H1 (cell line): ENCODE measurements around the gene CTSW. TPM values are rescaled to one million over a fixed set of nuclear protein-coding genes. Genes with fewer than 3 reads are reported as not detected.

ENCODE experiments used
- CTCF ChIA-PET: fragments of 300-600 bp; sonication (Branson Sonifier 250); formaldehyde crosslinking; loops from one replicate; lab custom pipeline; 2021; ENCODE audit not compliant: partially characterized antibody; lab: Charles Lee
- POLR2A ChIA-PET: fragments of 300-600 bp; sonication (Branson Sonifier 250); formaldehyde crosslinking; loops from one replicate; lab custom pipeline; 2021; ENCODE audit warnings: inconsistent platforms; ENCODE audit not compliant: partially characterized antibody; lab: Charles Lee
- DNase-seq, 2 experiments: peaks; one replicate each; pipeline versions ENCODE4 v3.0.0 to v3.0.0-alpha.2; 2010 to 2022; ENCODE audit warnings: low spot score in 2 of 2, low read depth in 1 of 2, mixed read lengths in 1 of 2
- FAIRE-seq: peaks from 2 replicates; lab custom pipeline; 2011; peaks lifted over from hg19 to GRCh38; lab: Jason Lieb, UNC
- H2AFZ ChIP-seq: 2 replicates; pipeline ENCODE4 v1.8.1; 2012; ENCODE audit warnings: low read length, inconsistent platforms
- H2AK5ac ChIP-seq: 2 replicates; pipeline ENCODE4 v1.6.1; 2013; ENCODE audit warnings: low read depth, low read length
- H2BK120ac ChIP-seq: replicated peaks from 2 replicates; pipeline ENCODE3; 2013; ENCODE audit warnings: low read depth, low read length, inconsistent platforms
- H2BK12ac ChIP-seq: 2 replicates; pipeline ENCODE4 v1.6.1; 2013; ENCODE audit warnings: low read depth, low read length
- H2BK15ac ChIP-seq: 2 replicates; pipeline ENCODE4 v1.6.1; 2013; ENCODE audit warnings: low read length
- H2BK20ac ChIP-seq: 2 replicates; pipeline ENCODE4 v1.6.1; 2013; ENCODE audit warnings: low read length
- H2BK5ac ChIP-seq: 2 replicates; pipeline ENCODE4 v1.6.1; 2013; ENCODE audit warnings: low read depth, low read length
- H3K14ac ChIP-seq: 2 replicates; pipeline ENCODE4 v1.6.1; 2013; ENCODE audit warnings: inconsistent platforms; ENCODE audit not compliant: insufficient read length
- H3K18ac ChIP-seq: 2 replicates; pipeline ENCODE4 v1.6.1; 2013; ENCODE audit warnings: low read length; ENCODE audit errors: extremely low read depth
- H3K23ac ChIP-seq: 2 replicates; pipeline ENCODE4 v1.6.1; 2013; ENCODE audit warnings: inconsistent platforms; ENCODE audit not compliant: insufficient read length
- H3K23me2 ChIP-seq: 2 replicates; pipeline ENCODE4 v1.6.1; 2013; ENCODE audit warnings: low read depth, low read length
- H3K27ac ChIP-seq: 2 replicates; pipeline ENCODE4 v1.6.1; 2011; ENCODE audit warnings: low read depth, low read length, inconsistent platforms
- H3K27me3 ChIP-seq, 4 experiments: replicated peaks in 1 of 4; 1 replicate in 1 of 4; 2 replicates in 3 of 4; pipeline versions ENCODE4 v1.6.1 to v1.8.1; 2011 to 2013; ENCODE audit warnings: low read length in 3 of 4, mild to moderate bottlenecking in 3 of 4, inconsistent platforms in 2 of 4, mixed read lengths in 2 of 4, moderate library complexity in 1 of 4; ENCODE audit not compliant: control insufficient read depth in 3 of 4, insufficient read depth in 3 of 4; ENCODE audit errors: extremely low read depth in 1 of 4
- H3K36me3 ChIP-seq, 4 experiments: 2 replicates each; pipeline versions ENCODE4 v1.6.1 to v1.8.1; 2011 to 2013; ENCODE audit warnings: mild to moderate bottlenecking in 4 of 4, low read length in 3 of 4, moderate library complexity in 2 of 4, control low read depth in 1 of 4, inconsistent platforms in 1 of 4; ENCODE audit not compliant: insufficient read depth in 4 of 4, control insufficient read depth in 2 of 4
- H3K4ac ChIP-seq: replicated peaks from 2 replicates; pipeline ENCODE3; 2013; ENCODE audit warnings: low read length, low read depth, mixed read lengths, inconsistent platforms; ENCODE audit not compliant: insufficient read length
- H3K4me1 ChIP-seq, 4 experiments: replicated peaks in 1 of 4; 1 replicate in 1 of 4; 2 replicates in 3 of 4; pipeline versions ENCODE4 v1.6.1 to v1.8.1; 2011 to 2013; ENCODE audit warnings: low read length in 3 of 4, inconsistent platforms in 2 of 4, mixed read lengths in 1 of 4; ENCODE audit not compliant: insufficient read depth in 4 of 4, control insufficient read depth in 3 of 4
- H3K4me2 ChIP-seq, 2 experiments: 2 replicates each; pipeline versions ENCODE4 v1.6.1 to v1.8.1; 2011 to 2013; ENCODE audit warnings: low read depth in 2 of 2, low read length in 2 of 2, control low read depth in 1 of 2, inconsistent platforms in 1 of 2, mild to moderate bottlenecking in 1 of 2; ENCODE audit not compliant: insufficient read depth in 1 of 2
- H3K4me3 ChIP-seq, 4 experiments: fragments of 200-600, 300-600 bp in 1 of 4; sonication (generic), shearing (Covaris generic), sonication (Bioruptor Twin) in 1 of 4; 2 replicates each; pipeline versions ENCODE4 v1.5.1 to v1.8.1; 2011 to 2016; ENCODE audit warnings: low read length in 4 of 4, low read depth in 3 of 4, control low read depth in 2 of 4, inconsistent platforms in 2 of 4, mild to moderate bottlenecking in 2 of 4, mixed read lengths in 1 of 4, moderate library complexity in 1 of 4; ENCODE audit not compliant: insufficient read depth in 2 of 4; ENCODE audit errors: extremely low read depth in 1 of 4
- H3K56ac ChIP-seq: replicated peaks from 2 replicates; pipeline ENCODE3; 2013; ENCODE audit warnings: low read depth, mild to moderate bottlenecking, mixed read lengths, low read length, inconsistent platforms; ENCODE audit not compliant: insufficient read length
- H3K79me1 ChIP-seq: 2 replicates; pipeline ENCODE4 v1.6.1; 2013; ENCODE audit warnings: low read depth, low read length, control low read depth
- H3K79me2 ChIP-seq, 2 experiments: 2 replicates each; pipeline versions ENCODE4 v1.6.1 to v1.8.1; 2012 to 2013; ENCODE audit warnings: low read length in 2 of 2, mild to moderate bottlenecking in 2 of 2, inconsistent platforms in 1 of 2; ENCODE audit not compliant: insufficient read depth in 2 of 2, control insufficient read depth in 1 of 2
- H3K9ac ChIP-seq, 4 experiments: replicated peaks in 1 of 4; 1 replicate in 1 of 4; 2 replicates in 3 of 4; pipeline versions ENCODE4 v1.6.1 to v1.8.1; 2011 to 2013; ENCODE audit warnings: low read depth in 3 of 4, low read length in 3 of 4, control low read depth in 2 of 4, mild to moderate bottlenecking in 2 of 4, moderate library complexity in 2 of 4, inconsistent platforms in 1 of 4; ENCODE audit errors: extremely low read depth in 1 of 4
- H3K9me3 ChIP-seq, 2 experiments: 2 replicates each; pipeline versions ENCODE4 v1.6.1 to v1.8.1; 2012 to 2013; ENCODE audit warnings: mild to moderate bottlenecking in 2 of 2, moderate library complexity in 2 of 2, control low read depth in 1 of 2, inconsistent platforms in 1 of 2, low read depth in 1 of 2, low read length in 1 of 2, mixed read lengths in 1 of 2; ENCODE audit not compliant: insufficient read depth in 2 of 2
- H4K20me1 ChIP-seq, 2 experiments: replicated peaks in 1 of 2; 2 replicates each; pipeline versions ENCODE3 to v1.8.1; 2011 to 2013; ENCODE audit warnings: inconsistent platforms in 2 of 2, low read length in 2 of 2, mild to moderate bottlenecking in 1 of 2; ENCODE audit not compliant: insufficient read depth in 2 of 2, control insufficient read depth in 1 of 2
- H4K5ac ChIP-seq: 2 replicates; pipeline ENCODE4 v1.6.1; 2013; ENCODE audit warnings: low read length, low read depth, mixed read lengths, inconsistent platforms; ENCODE audit not compliant: insufficient read length
- H4K8ac ChIP-seq: 2 replicates; pipeline ENCODE4 v1.8.0; 2013; ENCODE audit warnings: mild to moderate bottlenecking, moderate library complexity, low read length, inconsistent platforms; ENCODE audit not compliant: insufficient read depth; ENCODE audit errors: extremely low read depth
- H4K91ac ChIP-seq: replicated peaks from 2 replicates; pipeline ENCODE3; 2013; ENCODE audit warnings: low read length, mixed read lengths, inconsistent platforms; ENCODE audit not compliant: insufficient read length
- E2F6 ChIP-seq: IDR thresholded peaks from 2 replicates; pipeline ENCODE4 v1.6.1; 2012; ENCODE audit warnings: inconsistent platforms
- KDM5A ChIP-seq: fragments of 200-600 bp; IDR thresholded peaks from 2 replicates; pipeline ENCODE4 v1.7.1; 2012; ENCODE audit warnings: mild to moderate bottlenecking, low read length, inconsistent platforms, mixed read lengths
- SP1 ChIP-seq: IDR thresholded peaks from 2 replicates; pipeline ENCODE4 v1.6.1; 2011; ENCODE audit warnings: low read depth, low read length
- TAF1 ChIP-seq: IDR thresholded peaks from 2 replicates; pipeline ENCODE4 v1.6.1; 2011; ENCODE audit warnings: mild to moderate bottlenecking, low read depth, low read length
- WGBS, 2 experiments: shearing (Covaris generic) in 1 of 2; methylation state at CpG; one replicate each; pipeline versions ENCODE4 v1.1.6 to v1.1.7; 2013 to 2015; ENCODE audit warnings: low lambda C conversion rate in 2 of 2, mixed read lengths in 2 of 2, inconsistent platforms in 1 of 2, low coverage in 1 of 2, missing lambda C conversion rate in 1 of 2; ENCODE audit not compliant: insufficient replicate concordance in 2 of 2, insufficient coverage in 1 of 2, insufficient read length in 1 of 2; ENCODE audit errors: extremely low coverage in 1 of 2, missing lambda C conversion rate in 1 of 2; 5-methylcytosine and 5-hydroxymethylcytosine counted together
- polyA plus RNA-seq, 7 experiments: library from polyadenylated mRNA; depleted of rRNA in 3 of 7; stranded (reverse) in 5 of 7; unstranded in 2 of 7; fragments of >200 nt in 5 of 7; fragments of 200-250 nt in 2 of 7; gene quantifications; 1 replicate in 5 of 7; 2 replicates in 1 of 7; 4 replicates in 1 of 7; pipeline versions ENCODE4 v1.2.1 to v1.2.3, GENCODE V29; 2011 to 2013; ENCODE audit warnings: missing spikeins in 2 of 7, mixed read lengths in 2 of 7
- total RNA-seq: library from RNA; stranded (reverse); fragmentation: NEBNext Ultra II Directional; extraction: Animal tissue kit (Norgen Biotek cat#: 25700); gene quantifications from 2 replicates; pipeline ENCODE4 v1.2.1, GENCODE V29; 2021

CTSW gene
- total and polyA plus RNA-seq, 2 of the 8 experiments (the other 6 are each of a cell fraction or from before 2014, with no cell fraction given): not detected

- Histone ChIP-seq H3K4me2 (0 out of 4 replicates have a peak overlapping the region, but pooled peaks of 1 of the 2 experiments have one; percentile 5), H4K91ac (no peak overlapping the region), H3K23me2 (peaks cover 10% of the 10 kb centered on the region), H3K23ac (no peak overlapping the region), H3K27ac (no peak overlapping the region), H3K14ac (no peak overlapping the region), H3K36me3 (peaks cover 8 to 22% (median 18%) of the 10 kb centered on the region in 4 experiments; a peak in 7 of 8 replicates), H2BK120ac (no peak overlapping the region), H2BK20ac (no peak overlapping the region), H2BK15ac (no peak overlapping the region), H4K20me1 (peaks cover 6 to 7% of the 10 kb centered on the region in 2 experiments), H3K79me2 (peaks cover 0 to 4% of the 10 kb centered on the region in 2 experiments; a peak in 1 of 4 replicates), H2AFZ (no peak overlapping the region), H4K5ac (no peak overlapping the region), H3K27me3 (no peaks in the 10 kb centered on the region), H3K4me3 (no peak overlapping the region), H3K4ac (no peak overlapping the region), H4K8ac (no peak overlapping the region), H3K56ac (no peak overlapping the region), H3K18ac (no peak overlapping the region), H2AK5ac (no peak overlapping the region), H2BK5ac (no peak overlapping the region), H3K9me3 (no peaks in the 10 kb centered on the region), H3K4me1 (peaks cover 0 to 7% (median 5%) of the 10 kb centered on the region in 4 experiments; a peak in 4 of 7 replicates), H2BK12ac (no peak overlapping the region), H3K79me1 (no peaks in the 10 kb centered on the region), H3K9ac (no peak overlapping the region; a peak in 2 of 7 replicates)
- ChIA-PET CTCF (interaction anchor here (0.6 to 19.6 kb wide), 55 partner anchors 6 to 1557 kb away, joined by 3 to 283 read pairs (median 4); partner anchors contain the start of genes BANF1, CATSPER1, CCDC85B and CFL1), POLR2A (interaction anchor here (0.6 to 39.7 kb wide), 5 partner anchors 25 to 167 kb away, joined by 3 to 1071 read pairs (median 4); partner anchors contain the start of genes CFL1, EFEMP2 and MUS81)
- FAIRE-seq: no peak
- no peak for DNase-seq
- WGBS, 2 experiments: 89% methylated on average over 28 of the region's 28 CpGs; no CpG with 5 or more reads in 1 of the 2 experiments
- TF ChIP-seq TAF1 (0 out of 2 replicates have a peak, but pooled peaks have one; percentile 3), E2F6 (0 out of 2 replicates have a peak, but pooled peaks have one; percentile 0), SP1 (no peak), KDM5A (no peak)
Measured at GRCh38 chr11:65883786-65884715, 4.4 kb downstream of the CTSW start.
